Adrenal gland (tissue), 12 donors: Measurements from ENCODE around the gene DNTT. TPM values are rescaled to one million over a fixed set of nuclear protein-coding genes. Genes with fewer than 3 reads are reported as not detected.
A peak's percentile ranks its signal among the peaks of the same experiment; 100 is the strongest.

Source experiments
- DNase-seq, 7 donors: peaks; one replicate each; pipeline ENCODE4 v3.0.0-alpha.2; 2019 to 2020
- H3K27ac ChIP-seq, 5 donors: fragments of 200-600 bp; sonication (generic) in 4 of 5; 1 replicate in 3 of 5; 2 replicates in 2 of 5; pipeline versions ENCODE4 v1.5.1 to v1.8.0; 2016 to 2020; ENCODE audit warnings: mild to moderate bottlenecking in 1 of 5
- H3K27me3 ChIP-seq: fragments of 200-600 bp; 2 replicates; pipeline ENCODE4 v1.8.0; 2021
- H3K36me3 ChIP-seq, 2 donors: fragments of 200-600 bp; replicated peaks in 1 of 2; 1 replicate in 1 of 2; 2 replicates in 1 of 2; pipeline versions ENCODE4 v1.5.1 to v1.8.0; 2018 to 2022
- H3K4me1 ChIP-seq, 2 donors: fragments of 200-600 bp; replicated peaks in 1 of 2; 1 replicate in 1 of 2; 2 replicates in 1 of 2; pipeline versions ENCODE4 v1.5.1 to v1.8.0; 2018 to 2021
- H3K4me3 ChIP-seq, 4 donors: fragments of 200-600 bp; sonication (generic) in 3 of 4; one replicate each; pipeline ENCODE4 v1.5.1; 2016 to 2018
- H3K9me3 ChIP-seq, 3 donors: fragments of 200-600 bp; sonication (generic) in 1 of 3; replicated peaks in 1 of 3; 1 replicate in 2 of 3; 2 replicates in 1 of 3; pipeline versions ENCODE4 v1.5.1 to v1.8.0; 2016 to 2021
- POLR2A ChIP-seq, 2 donors: fragments of 450-650 bp; IDR thresholded peaks; one replicate each; pipeline ENCODE4 v1.6.1; 2017; ENCODE audit warnings: antibody characterized with exemption in 2 of 2, mild to moderate bottlenecking in 2 of 2, moderate library complexity in 1 of 2
- WGBS, 4 donors: extraction: QIAGEN DNeasy Blood & Tissue Kit in 2 of 4; methylation state at CpG; one replicate each; pipeline versions ENCODE4 v1.1.5 to v1.1.7; 2013 to 2017; 5-methylcytosine and 5-hydroxymethylcytosine counted together
- intact Hi-C, 2 donors: fragments of 100-400 bp; cut with DNase I; formaldehyde crosslinking; loops; one replicate each; pipeline versions ENCODE4 v1.14.1 to v1.15.0; 2022 to 2023
- polyA plus RNA-seq, 3 donors: library from polyadenylated mRNA; stranded (reverse); fragments of 200-250 nt in 2 of 3; fragments of 350-450 nt in 1 of 3; fragmentation: Illumina TruSeq in 1 of 3; extraction: RNeasy Lipid Tissue Mini Kit (QIAGEN cat#74804) in 1 of 3; gene quantifications; one replicate each; pipeline ENCODE4 v1.2.3, GENCODE V29; 2013 to 2014
- total RNA-seq, 9 donors: library from RNA; depleted of rRNA in 4 of 9; stranded (reverse); fragments of >200 nt in 4 of 9; fragments of 120-200 nt in 1 of 9; fragmentation: NEBNext Ultra II Directional in 1 of 9; extraction: Animal tissue kit (Norgen Biotek cat#: 25700) in 1 of 9; gene quantifications; one replicate each; pipeline versions ENCODE4 v1.1.0 to v1.2.4, GENCODE V29; 2013 to 2023
- TF ChIP-seq, protein P1 (sequence below), 6 experiments: fragments of 450-650 bp in 4 of 6; fragments of 200-600 bp in 2 of 6; sonication (generic) in 1 of 6; IDR thresholded peaks; 1 replicate in 5 of 6; 2 replicates in 1 of 6; pipeline versions ENCODE4 v1.5.1 to v1.8.0; 2016 to 2021; ENCODE audit warnings: antibody characterized with exemption in 6 of 6, mild to moderate bottlenecking in 2 of 6, moderate library complexity in 1 of 6
- donor health status: healthy with polysubstance abuse.
- donor health status: Bipolar disorder and iron deficiency.
- donor health status: DM: yes; HTN: yes; CAD: no.
- donor health status: DM: no; HTN: no; CAD: no.
- donor health status: DM: no; HTN: no; CAD: no.
- donor health status: DM: yes; HTN: yes; CAD: no.

DNTT gene
- total and polyA plus RNA-seq, 12 donors, result not detected

DNA sequence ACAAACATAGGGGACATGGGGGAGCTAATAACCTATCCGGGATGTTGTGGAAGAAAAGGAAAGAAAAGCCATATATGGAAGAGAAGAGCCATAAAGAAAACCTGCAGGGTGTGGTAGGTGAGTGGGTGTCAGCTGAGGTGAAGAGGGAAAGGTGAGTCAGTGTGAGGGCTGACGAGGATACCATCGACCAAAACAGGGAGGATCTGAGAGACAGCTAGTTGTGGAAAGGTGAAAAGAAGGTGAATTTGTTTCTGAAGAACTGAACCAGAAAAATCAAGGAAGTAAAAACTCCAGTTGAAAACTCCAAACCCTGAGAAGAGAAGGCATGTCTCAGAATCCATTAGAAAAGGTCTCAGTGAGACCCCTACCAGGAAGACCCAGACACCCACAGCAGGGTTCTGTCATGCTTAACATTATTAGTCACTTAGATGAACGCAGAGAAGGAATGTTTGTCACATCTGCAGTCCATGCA lies 37.0 kb upstream of the DNTT start:
- H3K27me3 ChIP-seq, result no peaks in the 10 kb centered on the region
- no peaks in the 10 kb centered on the region for H3K4me1 ChIP-seq
- no peak for DNase-seq
- no peaks in the 10 kb centered on the region for H3K36me3 ChIP-seq
- 72 to 89% (median 83%) methylated on average over 4 of the region's 4 CpGs for WGBS, 4 donors
- TF ChIP-seq, protein P1, sequence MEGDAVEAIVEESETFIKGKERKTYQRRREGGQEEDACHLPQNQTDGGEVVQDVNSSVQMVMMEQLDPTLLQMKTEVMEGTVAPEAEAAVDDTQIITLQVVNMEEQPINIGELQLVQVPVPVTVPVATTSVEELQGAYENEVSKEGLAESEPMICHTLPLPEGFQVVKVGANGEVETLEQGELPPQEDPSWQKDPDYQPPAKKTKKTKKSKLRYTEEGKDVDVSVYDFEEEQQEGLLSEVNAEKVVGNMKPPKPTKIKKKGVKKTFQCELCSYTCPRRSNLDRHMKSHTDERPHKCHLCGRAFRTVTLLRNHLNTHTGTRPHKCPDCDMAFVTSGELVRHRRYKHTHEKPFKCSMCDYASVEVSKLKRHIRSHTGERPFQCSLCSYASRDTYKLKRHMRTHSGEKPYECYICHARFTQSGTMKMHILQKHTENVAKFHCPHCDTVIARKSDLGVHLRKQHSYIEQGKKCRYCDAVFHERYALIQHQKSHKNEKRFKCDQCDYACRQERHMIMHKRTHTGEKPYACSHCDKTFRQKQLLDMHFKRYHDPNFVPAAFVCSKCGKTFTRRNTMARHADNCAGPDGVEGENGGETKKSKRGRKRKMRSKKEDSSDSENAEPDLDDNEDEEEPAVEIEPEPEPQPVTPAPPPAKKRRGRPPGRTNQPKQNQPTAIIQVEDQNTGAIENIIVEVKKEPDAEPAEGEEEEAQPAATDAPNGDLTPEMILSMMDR (IDR thresholded peaks at IDR 0.05), result no peak
- H3K27ac ChIP-seq, result no peak overlapping the region
- no peak overlapping the region for H3K4me3 ChIP-seq
- intact Hi-C loops, result no loop called here
- no peaks in the 10 kb centered on the region for H3K9me3 ChIP-seq

- H3K4me1 ChIP-seq, result no peaks in the 10 kb centered on the region
- intact Hi-C loops, result no loop called here
- no peak overlapping the region for H3K27ac ChIP-seq
- no peak overlapping the region for H3K4me3 ChIP-seq
- TF ChIP-seq, protein P1 (IDR thresholded peaks at IDR 0.05), result no peak
- TF ChIP-seq POLR2A (IDR thresholded peaks at IDR 0.05), result no peak
- no peaks in the 10 kb centered on the region for H3K9me3 ChIP-seq
- no peaks in the 10 kb centered on the region for H3K27me3 ChIP-seq
- 81 to 88% (median 85%) methylated on average over 2 of the region's 2 CpGs for WGBS, 4 donors
- H3K36me3 ChIP-seq, result no peaks in the 10 kb centered on the region
- DNase-seq, result no peak
These were observed 35.8 kb upstream of the DNTT start for GRCh38 chr10:96268341-96268909.

GRCh38 chr10:96269438-96270300 lies 34.6 kb upstream of the DNTT start:
- H3K36me3 ChIP-seq, result no peaks in the 10 kb centered on the region
- no peaks in the 10 kb centered on the region for H3K27me3 ChIP-seq
- intact Hi-C loops, result no loop called here
- H3K4me1 ChIP-seq, result no peaks in the 10 kb centered on the region
- no peaks in the 10 kb centered on the region for H3K9me3 ChIP-seq
- TF ChIP-seq, protein P1 (IDR thresholded peaks at IDR 0.05), result no peak
- no peak for TF ChIP-seq POLR2A (IDR thresholded peaks at IDR 0.05)
- H3K4me3 ChIP-seq, result peak overlapping the region in 1 of 4 donors; percentile 17
- peak overlapping the region in 1 of 5 donors; percentile 10 for H3K27ac ChIP-seq
- no peak for DNase-seq
- 75 to 85% (median 81%) methylated on average over 6 of the region's 6 CpGs for WGBS, 4 donors

- no peak for DNase-seq
- no peak for TF ChIP-seq POLR2A (IDR thresholded peaks at IDR 0.05)
- TF ChIP-seq, protein P1 (IDR thresholded peaks at IDR 0.05), result no peak
- H3K27me3 ChIP-seq, result no peaks in the 10 kb centered on the region
- H3K36me3 ChIP-seq, result no peaks in the 10 kb centered on the region
- peak overlapping the region in 4 of 5 donors; percentile 36 to 73 (median 50) for H3K27ac ChIP-seq
- no peaks in the 10 kb centered on the region for H3K9me3 ChIP-seq
- no peaks in the 10 kb centered on the region for H3K4me1 ChIP-seq
- intact Hi-C loops, result no loop called here
- 70 to 86% (median 74%) methylated on average over 2 of the region's 2 CpGs for WGBS, 4 donors
- peak overlapping the region in 1 of 4 donors; percentile 35 for H3K4me3 ChIP-seq
These were observed 33.7 kb upstream of the DNTT start for GRCh38 chr10:96270571-96270970.
